NK-92 (cell line): Measurements from ENCODE around the gene AP3B1.

Experiments used
- DNase-seq: peaks from one replicate; lab custom pipeline; 2025; ENCODE audit not compliant: unreplicated experiment; lab: John Stamatoyannopoulos, UW

The AP3B1 gene

GRCh38 chr5:78294248-78295034, at the start of gene AP3B1:
TSS of gene AP3B1 (minus strand) at chr5:78294698. CDS start at chr5:78294579, 119 bp downstream.
- DNase-seq: peak; percentile 82

GRCh38 chr5:78341440-78341839, 46.9 kb upstream of the AP3B1 start:
- DNase-seq: no peak

DNA sequence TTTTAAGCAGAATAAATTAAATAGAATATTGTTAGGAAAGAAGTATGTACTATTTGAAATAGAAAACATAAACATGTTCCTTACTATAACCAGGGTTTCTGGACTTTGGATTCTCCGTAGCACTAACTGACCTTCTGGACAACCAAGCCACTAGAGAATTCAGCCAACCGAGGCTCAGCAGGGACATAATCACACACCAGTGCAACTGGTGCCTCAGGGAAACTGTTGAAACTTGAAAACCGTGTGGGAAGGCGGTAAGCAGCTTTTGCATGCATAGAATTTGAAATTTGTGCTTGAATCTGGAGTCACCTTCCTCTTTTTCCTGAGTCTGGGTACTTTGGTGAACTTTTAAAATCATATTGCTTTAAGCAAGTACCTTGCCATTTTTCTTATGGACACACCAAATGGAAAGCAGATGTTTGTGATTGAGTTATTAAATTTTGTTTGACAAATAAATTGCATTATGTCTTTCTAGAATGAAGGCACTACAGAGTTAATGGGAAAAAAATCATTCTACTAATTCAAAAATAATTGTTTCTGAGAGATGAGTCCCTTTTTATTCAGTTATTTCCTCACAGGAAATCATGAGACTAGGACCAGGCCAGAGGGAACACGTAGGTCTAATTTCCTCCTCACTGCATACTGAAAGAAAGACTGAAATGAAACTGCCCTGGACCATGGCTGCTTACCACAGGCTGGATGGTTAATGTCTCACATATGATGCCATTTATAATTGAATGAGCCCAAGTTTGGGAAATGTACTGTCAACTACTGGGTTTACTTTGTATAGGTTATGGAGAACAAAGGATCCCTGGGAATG, 45.3 kb upstream of the AP3B1 start:
- no peak for DNase-seq

GRCh38 chr5:78336698-78337097, 42.2 kb upstream of the AP3B1 start:
- no peak for DNase-seq

DNA sequence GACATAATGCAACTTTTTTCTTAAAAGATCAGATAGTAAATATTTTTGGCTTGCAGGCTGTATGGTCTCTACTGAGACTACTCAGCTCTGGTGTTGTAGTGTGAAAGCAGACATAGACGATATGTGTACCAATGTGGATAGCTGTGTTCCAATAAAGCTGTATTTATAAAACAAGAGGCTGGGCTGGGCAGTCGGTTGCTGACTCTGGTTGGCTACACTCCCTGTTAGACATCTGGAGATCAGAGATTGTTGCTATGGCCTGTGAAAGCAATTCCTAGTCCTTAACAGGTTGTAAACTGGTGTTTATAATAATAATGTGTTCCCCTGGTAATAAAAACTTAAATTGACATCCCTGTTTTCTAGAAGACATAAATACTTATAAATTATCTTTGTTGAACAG, 41.5 kb upstream of the AP3B1 start:
- no peak for DNase-seq

DNA sequence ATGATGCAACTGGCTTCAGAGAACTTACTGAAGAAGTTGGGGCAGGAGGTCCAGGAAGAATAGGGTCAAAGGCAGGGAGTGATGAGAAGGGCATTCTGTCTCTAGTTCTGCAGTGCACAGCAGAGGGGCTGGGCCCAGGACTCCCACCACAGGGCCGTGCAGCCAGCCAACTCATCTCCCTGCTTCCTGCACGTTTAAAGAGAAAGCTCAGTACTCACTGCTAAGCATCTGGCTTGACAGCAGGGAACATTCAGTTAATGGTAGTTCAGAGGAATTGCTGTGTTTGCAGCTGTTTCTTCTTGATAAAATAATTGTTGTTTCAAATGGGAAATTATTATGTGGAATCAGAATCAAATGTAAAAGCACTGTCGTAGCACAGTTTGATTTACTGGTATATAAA, 40.3 kb upstream of the AP3B1 start:
- no peak for DNase-seq

GRCh38 chr5:78331523-78332080, 37.1 kb upstream of the AP3B1 start:
- DNase-seq: no peak

- DNase-seq: no peak
Measured at GRCh38 chr5:78328585-78329173, 34.2 kb upstream of the AP3B1 start.

GRCh38 chr5:78327761-78328510, 33.4 kb upstream of the AP3B1 start:
- DNase-seq: no peak

DNA sequence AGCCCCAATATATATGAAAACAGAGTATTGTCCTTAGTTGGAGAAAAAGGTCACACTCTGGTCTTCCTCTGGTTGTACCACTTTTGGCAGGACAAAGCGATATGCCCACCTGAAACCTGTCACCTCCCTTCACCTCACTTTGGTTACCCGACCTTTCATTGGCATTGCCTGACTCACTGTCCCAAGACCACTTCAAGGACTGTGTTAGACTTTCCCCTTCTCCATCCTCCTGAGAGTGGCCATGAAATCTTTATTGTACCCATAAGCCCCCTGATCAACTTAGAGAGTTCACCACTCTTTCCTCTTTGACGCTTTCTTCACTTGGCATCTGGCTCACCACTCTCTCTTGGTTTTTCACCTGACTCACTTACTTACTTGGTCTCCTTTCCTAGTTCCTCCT, 32.4 kb upstream of the AP3B1 start:
- DNase-seq: no peak

GRCh38 chr5:78323241-78323640, 28.7 kb upstream of the AP3B1 start:
- no peak for DNase-seq

- no peak for DNase-seq
Measured at GRCh38 chr5:78320401-78320800, 25.9 kb upstream of the AP3B1 start.

- DNase-seq: no peak
Measured at GRCh38 chr5:78318337-78318736, 23.8 kb upstream of the AP3B1 start.

GRCh38 chr5:78317515-78317914, 23.0 kb upstream of the AP3B1 start:
- DNase-seq: no peak

DNA sequence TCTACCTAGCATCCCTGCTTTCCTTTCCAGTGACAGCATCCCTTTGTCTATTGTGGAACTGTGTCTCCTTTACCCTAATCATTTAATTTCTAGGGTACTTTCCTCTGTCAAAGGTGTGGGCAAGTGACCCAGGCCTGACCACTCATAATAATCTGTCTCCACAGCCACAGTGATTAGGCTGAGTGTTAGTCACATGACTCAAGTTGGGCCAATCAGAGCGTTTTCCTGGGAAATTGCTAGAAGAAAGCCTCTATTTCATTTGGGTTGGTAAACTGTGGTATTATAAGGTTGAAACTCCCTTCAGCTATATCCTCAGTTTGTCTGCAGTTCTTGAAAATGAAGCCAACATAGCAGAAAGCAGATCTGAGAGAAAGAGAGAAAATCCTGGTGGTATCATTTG, 14.2 kb upstream of the AP3B1 start:
- DNase-seq: no peak

DNA sequence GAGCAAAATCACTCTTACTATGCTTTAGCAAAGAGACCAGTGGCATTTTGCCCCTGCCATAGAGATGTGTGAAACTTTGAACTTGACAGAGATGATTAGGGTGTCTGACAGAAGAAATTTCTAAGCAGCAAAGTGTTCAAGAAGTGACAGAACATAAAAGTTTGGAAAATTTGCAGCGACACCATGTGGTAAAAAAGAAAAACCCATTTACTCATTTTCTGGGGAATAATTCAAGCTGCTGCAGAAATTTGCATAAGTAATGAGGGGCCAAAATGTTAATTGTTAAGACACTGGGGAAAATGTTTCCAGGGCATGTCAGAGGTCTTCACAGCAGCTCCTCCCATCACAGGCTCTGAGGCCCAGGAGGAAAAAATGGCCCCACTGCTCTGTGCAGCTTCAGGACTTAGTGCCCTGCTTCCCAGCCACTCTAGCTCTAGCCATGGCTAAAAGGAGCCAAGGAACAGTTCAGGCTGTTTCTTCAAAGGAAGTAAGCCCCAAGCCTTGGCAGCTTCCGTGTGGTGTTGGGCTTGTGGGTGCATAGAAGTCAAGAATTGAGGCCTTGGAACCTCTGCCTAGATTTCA, 6.1 kb upstream of the AP3B1 start:
- no peak for DNase-seq

DNA sequence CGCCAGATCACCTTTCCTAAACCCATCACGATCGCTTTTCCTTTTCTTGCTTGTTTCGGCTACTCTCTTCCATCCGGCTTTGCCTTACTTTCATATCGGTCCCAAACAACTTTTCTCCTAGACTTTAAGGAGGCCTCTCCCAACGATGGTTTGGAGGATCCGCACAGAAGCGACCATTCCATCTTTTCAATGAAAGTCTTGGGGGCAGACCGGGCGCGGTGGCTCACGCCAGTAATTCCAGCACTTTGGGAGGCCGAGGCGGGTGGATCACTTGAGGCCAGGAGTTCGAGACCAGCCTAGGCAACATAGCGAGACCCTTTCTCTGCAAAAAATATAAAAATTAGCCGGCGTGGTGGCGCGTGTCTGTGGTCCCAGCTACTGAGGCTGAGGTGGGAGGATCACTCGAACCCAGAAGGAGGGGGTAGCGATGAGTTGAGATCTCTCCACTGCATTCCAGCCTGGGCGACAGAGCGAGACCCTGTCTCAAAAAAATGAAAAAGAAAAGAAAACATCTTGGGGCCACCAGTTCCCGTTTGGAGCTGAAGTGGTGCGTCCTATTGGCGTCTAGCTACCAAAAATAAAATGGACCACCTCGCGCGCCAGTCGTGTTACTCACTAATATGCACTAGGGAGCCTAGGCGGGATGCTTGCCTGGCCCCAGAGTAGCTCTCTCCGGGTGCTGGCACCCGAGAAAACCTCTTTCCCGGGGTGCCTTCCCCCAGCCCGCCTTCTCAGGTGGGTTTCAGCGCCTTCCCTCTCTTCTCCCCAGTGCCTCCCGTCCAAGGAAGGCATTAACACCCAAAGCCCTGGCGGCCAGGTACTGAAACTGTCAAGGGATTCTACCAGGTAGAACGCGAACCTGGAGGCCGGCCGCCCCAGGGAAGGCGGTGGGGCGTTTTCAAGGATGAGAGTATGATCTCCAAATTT, 800 bp upstream of the AP3B1 start:
- DNase-seq: no peak

DNA sequence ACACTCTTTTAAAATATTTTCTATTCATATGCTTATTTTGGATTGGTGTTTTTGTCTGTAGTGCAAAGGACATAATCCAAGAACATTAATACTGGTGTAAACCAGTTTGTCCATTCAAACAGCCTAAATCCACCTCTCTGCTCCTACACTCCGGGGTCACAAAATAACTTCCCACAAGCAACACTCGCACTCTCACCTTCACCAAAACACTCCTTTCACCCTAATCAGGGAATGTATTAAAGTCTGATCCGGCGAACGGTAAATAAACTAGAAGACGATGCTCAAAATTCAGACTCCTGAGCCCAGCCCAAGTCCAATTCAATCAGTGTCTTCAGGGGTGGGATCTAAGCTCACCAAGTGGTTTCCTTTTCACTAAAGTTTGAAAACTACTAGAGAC, 649 bp downstream of the AP3B1 start:
- DNase-seq: no peak

- DNase-seq: no peak
Measured at GRCh38 chr5:78291687-78292086, 2.8 kb downstream of the AP3B1 start.

GRCh38 chr5:78289911-78290310, 4.6 kb downstream of the AP3B1 start:
- DNase-seq: no peak
